GM12872 (cell line): ENCODE measurements around the gene OR52N2.

Experiments used
- CTCF ChIP-seq: IDR thresholded peaks from 3 replicates; pipeline ENCODE4 v1.5.1; 2011; ENCODE audit warnings: low read depth, mild to moderate bottlenecking, low read length, moderate library complexity; ENCODE audit not compliant: insufficient read depth

OR52N2 gene

GRCh38 chr11:5808500-5809121 lies at the start of gene OR52N2:
TSS of gene OR52N2 (plus strand) at chr11:5808924. CDS start at chr11:5820336, 11,412 bp downstream.
- TF ChIP-seq CTCF: peak; percentile 82

- TF ChIP-seq CTCF: no peak
Measured at GRCh38 chr11:5767056-5767455, 41.7 kb upstream of the OR52N2 start.

DNA sequence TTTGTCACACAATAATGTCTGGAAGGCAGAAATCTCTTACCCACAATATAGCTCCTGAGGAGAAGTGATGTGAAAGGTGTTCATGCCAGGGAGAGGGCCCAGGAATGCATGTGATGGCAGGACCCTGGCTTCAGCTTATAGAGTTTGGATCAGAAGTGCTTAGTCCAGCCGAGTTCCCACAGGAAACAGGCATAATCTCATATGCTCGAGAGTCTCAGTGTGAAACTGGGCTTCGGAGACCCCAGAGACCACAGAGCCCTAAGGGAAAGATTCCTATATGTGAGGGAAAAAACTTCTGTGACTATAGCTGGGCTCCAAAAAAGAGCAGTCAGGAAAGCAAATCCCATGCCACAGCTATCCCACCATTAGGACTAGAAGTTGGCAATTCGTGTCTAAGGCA lies 25.5 kb upstream of the OR52N2 start, which contains the start of gene OR52N5:
Gene OR52N5 (minus strand): TSS at position 101 of the 400 bp plus-strand sequence. CDS start 4,721 bp downstream, outside the sequence.
- TF ChIP-seq CTCF: no peak

DNA sequence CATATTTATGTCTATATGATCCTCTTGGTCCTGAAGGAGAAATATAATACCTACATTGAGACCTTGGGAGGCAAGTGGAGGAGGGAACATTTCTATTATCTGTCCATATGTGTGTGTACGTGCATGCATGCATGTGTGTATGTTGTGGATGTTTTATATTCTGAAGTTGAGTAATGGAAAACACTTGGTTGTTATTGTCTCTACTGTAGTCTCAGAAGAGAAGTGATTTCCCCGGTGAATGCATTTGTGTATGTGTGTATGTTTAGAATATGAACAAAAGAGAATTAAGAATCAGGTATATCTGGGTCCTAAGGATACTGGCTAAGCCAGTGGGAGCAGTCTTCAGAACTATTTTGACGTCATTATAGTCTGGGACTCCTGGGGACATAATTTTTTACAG lies 17.6 kb upstream of the OR52N2 start, which contains the start of gene OR52N1:
Gene OR52N1 (minus strand): TSS at position 101 of the 400 bp plus-strand sequence. CDS start 2,449 bp downstream, outside the sequence.
- TF ChIP-seq CTCF: no peak

- no peak for TF ChIP-seq CTCF
Measured at GRCh38 chr11:5796541-5796940, 12.2 kb upstream of the OR52N2 start.

DNA sequence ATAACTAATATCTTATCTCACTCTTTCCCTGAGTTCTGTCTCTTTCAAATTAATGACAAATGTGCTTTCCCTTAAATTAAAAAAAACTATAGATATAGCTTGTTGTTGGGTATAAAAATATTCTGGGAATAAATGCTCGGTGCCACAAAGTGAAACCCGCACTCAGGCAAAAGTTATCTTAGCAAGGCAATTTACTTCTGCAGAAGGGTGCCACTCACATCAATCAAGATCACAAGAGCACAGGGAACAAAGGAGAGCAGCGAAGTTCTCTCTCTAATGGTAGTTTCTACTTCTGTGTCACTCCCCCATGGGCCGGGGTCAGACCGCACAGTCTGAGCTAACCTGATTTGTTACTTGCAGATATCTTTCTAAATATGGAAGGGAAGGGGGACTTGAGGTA lies 4.7 kb upstream of the OR52N2 start:
- TF ChIP-seq CTCF: no peak

DNA sequence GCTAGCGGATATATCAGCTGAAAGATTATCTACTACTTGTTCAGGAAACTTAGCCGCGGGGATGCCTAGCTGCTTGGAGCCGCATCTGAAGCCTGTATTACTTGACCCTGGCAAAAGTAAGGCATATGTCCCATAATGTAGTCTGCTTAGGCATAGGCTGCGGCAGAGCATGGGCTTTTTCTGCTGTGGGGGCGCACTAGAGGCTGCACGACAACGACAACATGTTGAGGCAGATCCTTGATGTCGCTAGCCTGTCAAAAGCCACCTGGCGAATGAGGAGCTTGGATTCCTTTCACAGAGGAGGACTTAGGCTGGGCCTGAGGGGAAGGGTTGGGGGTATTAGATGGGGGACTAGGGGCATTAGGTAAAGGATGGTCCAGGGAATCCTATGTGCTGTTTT lies 1.1 kb upstream of the OR52N2 start:
- TF ChIP-seq CTCF: no peak

GRCh38 chr11:5809122-5809519 lies 397 bp downstream of the OR52N2 start:
- TF ChIP-seq CTCF: no peak
